Endothelial cell of umbilical vein (primary cell): ENCODE data around the gene BTBD8. TPM values are rescaled to one million over a fixed set of nuclear protein-coding genes. Genes with fewer than 3 reads are reported as not detected.

Experiments used
- BruUV-seq: library from RNA; stranded (reverse); fragments of 400-500 nt; replicated peaks from 2 replicates; lab custom pipeline; 2021; lab: Mats Ljungman, UMichigan
- CTCF ChIA-PET: fragments of 300-600, 350-600 bp; sonication (Branson Sonifier 250); formaldehyde crosslinking; loops from one replicate; lab custom pipeline; 2021; ENCODE audit warnings: antibody characterized with exemption, inconsistent platforms; lab: Charles Lee
- POLR2A ChIA-PET: fragments of 300-600, 350-600 bp; sonication (Branson Sonifier 250); formaldehyde crosslinking; loops from one replicate; lab custom pipeline; 2021; ENCODE audit warnings: antibody characterized with exemption, inconsistent platforms; lab: Charles Lee
- DNase-seq: peaks from one replicate; pipeline ENCODE4 v3.0.0-alpha.2; 2011; ENCODE audit warnings: low read depth, low spot score
- FAIRE-seq: peaks from 2 replicates; lab custom pipeline; 2011; peaks lifted over from hg19 to GRCh38; lab: Jason Lieb, UNC
- H2AFZ ChIP-seq: 2 replicates; pipeline ENCODE4 v1.6.0; 2012; ENCODE audit warnings: low read depth, low read length, control low read depth, inconsistent platforms
- H3K27ac ChIP-seq: 2 replicates; pipeline ENCODE4 v1.5.1; 2011; ENCODE audit warnings: low read depth, mild to moderate bottlenecking, control low read depth, low read length, moderate library complexity; ENCODE audit not compliant: insufficient read depth
- H3K27me3 ChIP-seq, 2 experiments: 2 replicates each; pipeline versions ENCODE4 v1.6.0 to v1.6.1; 2011; ENCODE audit warnings: low read length in 2 of 2, mixed read lengths in 1 of 2; ENCODE audit not compliant: control insufficient read depth in 2 of 2, insufficient read depth in 2 of 2
- H3K36me3 ChIP-seq, 2 experiments: 2 replicates in 1 of 2; 3 replicates in 1 of 2; pipeline ENCODE4 v1.5.1; 2011; ENCODE audit warnings: low read length in 2 of 2, mild to moderate bottlenecking in 1 of 2, moderate library complexity in 1 of 2; ENCODE audit not compliant: control insufficient read depth in 2 of 2, insufficient read depth in 2 of 2; ENCODE audit errors: extremely low read depth in 1 of 2
- H3K4me1 ChIP-seq: 3 replicates; pipeline ENCODE4 v1.5.1; 2011; ENCODE audit warnings: mild to moderate bottlenecking, low read length; ENCODE audit not compliant: control insufficient read depth, insufficient read depth; ENCODE audit errors: extremely low read depth
- H3K4me2 ChIP-seq: 2 replicates; pipeline ENCODE4 v1.6.1; 2011; ENCODE audit warnings: low read length, control low read depth, mixed read lengths; ENCODE audit not compliant: insufficient read depth
- H3K4me3 ChIP-seq, 3 experiments: fragments of 200-600 bp in 1 of 3; sonication (generic), shearing (Covaris generic) in 1 of 3; replicated peaks in 1 of 3; 2 replicates each; pipeline ENCODE4 v1.5.1; 2011 to 2016; ENCODE audit warnings: control low read depth in 3 of 3, low read length in 3 of 3, mild to moderate bottlenecking in 2 of 3, inconsistent platforms in 1 of 3, low read depth in 1 of 3, moderate library complexity in 1 of 3; ENCODE audit not compliant: insufficient read depth in 1 of 3
- H3K79me2 ChIP-seq: 2 replicates; pipeline ENCODE4 v1.6.0; 2012; ENCODE audit warnings: low read length, inconsistent platforms; ENCODE audit not compliant: control insufficient read depth, insufficient read depth
- H3K9ac ChIP-seq: replicated peaks from 2 replicates; pipeline ENCODE3; 2011; ENCODE audit warnings: low read length, control low read depth; ENCODE audit not compliant: insufficient read depth; ENCODE audit errors: extremely low read depth
- H3K9me1 ChIP-seq: replicated peaks from 3 replicates; pipeline ENCODE4 v1.6.0; 2011; ENCODE audit warnings: mild to moderate bottlenecking, low read length; ENCODE audit not compliant: control insufficient read depth, insufficient read depth; ENCODE audit errors: extremely low read depth
- H3K9me3 ChIP-seq: replicated peaks from 2 replicates; pipeline ENCODE4 v1.5.1; 2012; ENCODE audit warnings: low read length, inconsistent platforms; ENCODE audit not compliant: control insufficient read depth, insufficient read depth
- H4K20me1 ChIP-seq: replicated peaks from 2 replicates; pipeline ENCODE3; 2011; ENCODE audit warnings: mild to moderate bottlenecking, low read length; ENCODE audit not compliant: control insufficient read depth, insufficient read depth; ENCODE audit errors: extremely low read depth
- EZH2 ChIP-seq: IDR thresholded peaks from 2 replicates; pipeline ENCODE4 v1.6.1; 2012; ENCODE audit warnings: borderline replicate concordance, low read depth, mild to moderate bottlenecking, moderate library complexity, low read length, inconsistent platforms; ENCODE audit not compliant: severe bottlenecking
- FOS ChIP-seq: IDR thresholded peaks from 2 replicates; pipeline ENCODE4 v1.6.1; 2011; ENCODE audit warnings: mild to moderate bottlenecking, low read length, moderate library complexity, borderline replicate concordance; ENCODE audit not compliant: insufficient read depth
- GATA2 ChIP-seq: IDR thresholded peaks from 2 replicates; pipeline ENCODE4 v1.7.0; 2011; ENCODE audit warnings: low read depth, mild to moderate bottlenecking, moderate library complexity, mixed read lengths, low read length; ENCODE audit not compliant: insufficient read length, insufficient read depth
- JUN ChIP-seq: IDR thresholded peaks from 2 replicates; pipeline ENCODE4 v1.6.1; 2011; ENCODE audit warnings: borderline replicate concordance, low read depth; ENCODE audit not compliant: insufficient read length, insufficient read depth
- MYC ChIP-seq: IDR thresholded peaks from one replicate; pipeline ENCODE4 v1.6.1; 2011; ENCODE audit warnings: mild to moderate bottlenecking, low read depth, low read length
- POLR2A ChIP-seq: IDR thresholded peaks from 2 replicates; pipeline ENCODE4 v1.6.1; 2012; ENCODE audit warnings: low read depth, mild to moderate bottlenecking, control low read depth, low read length
- POLR2AphosphoS5 ChIP-seq: IDR thresholded peaks from 2 replicates; pipeline ENCODE4 v1.6.1; 2012; ENCODE audit warnings: low read depth, mild to moderate bottlenecking, control low read depth, low read length, moderate library complexity; ENCODE audit not compliant: insufficient read depth
- dilution Hi-C: fragments of 300-500 bp; cut with MboI; formaldehyde crosslinking; loops from one replicate; pipeline ENCODE4 v1.15.0; 2019; ENCODE audit warnings: low sequenced_read_pairs; ENCODE audit not compliant: extremely low pct_ligation_motif_present
- intact Hi-C: fragments of 100-400 bp; cut with micrococcal nuclease; formaldehyde crosslinking; loops from one replicate; pipeline ENCODE4 v1.10.0; 2022
- polyA plus RNA-seq, 4 experiments: library from polyadenylated mRNA; depleted of rRNA in 3 of 4; stranded (reverse) in 3 of 4; unstranded in 1 of 4; fragments of >200 nt; gene quantifications; 2 replicates each; pipeline versions ENCODE4 v1.2.1 to v1.2.3, GENCODE V29; 2011 to 2012; ENCODE audit warnings: missing spikeins in 1 of 4
- total RNA-seq: library from RNA; stranded (reverse); gene quantifications from 2 replicates; pipeline ENCODE4 v1.2.3, GENCODE V29; 2021
- TF ChIP-seq, protein P1 (sequence below): IDR thresholded peaks from 2 replicates; pipeline ENCODE4 v1.6.1; 2011; ENCODE audit not compliant: insufficient read depth, insufficient read length
- TF ChIP-seq, protein P2 (sequence below), 2 donors: IDR thresholded peaks; 1 replicate in 1 of 2; 2 replicates in 1 of 2; pipeline ENCODE4 v1.5.1; 2011; ENCODE audit warnings: low read length in 2 of 2, mild to moderate bottlenecking in 2 of 2, moderate library complexity in 2 of 2, control low read depth in 1 of 2, inconsistent platforms in 1 of 2, low read depth in 1 of 2; ENCODE audit not compliant: insufficient read depth in 1 of 2; ENCODE audit errors: extremely low read depth in 1 of 2

BTBD8 gene
- total and polyA plus RNA-seq, 2 donors (not counting 3 experiments of a cell fraction or from before 2014, with no cell fraction given) = 0.36 to 1.7 TPM

DNA sequence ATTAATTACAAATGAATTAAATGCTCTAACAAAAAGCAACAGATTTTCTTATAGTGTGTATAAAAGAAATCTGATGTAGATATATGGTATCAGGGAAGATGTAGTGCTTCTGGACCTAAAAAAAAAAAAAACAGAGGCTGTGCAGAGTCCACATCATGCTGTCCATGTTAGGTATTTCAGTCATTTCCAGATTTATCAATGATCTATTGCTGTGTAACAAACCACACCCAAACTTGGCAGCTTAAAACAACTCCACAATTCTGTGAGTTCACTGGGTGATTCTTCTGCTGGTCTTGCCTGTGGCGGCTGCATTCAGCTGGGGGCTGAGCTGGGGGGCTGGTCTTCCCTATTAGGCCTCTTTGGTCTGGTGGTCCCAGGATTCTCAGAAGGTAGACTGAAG lies 85.2 kb downstream of the BTBD8 start:
- Histone ChIP-seq H3K9ac (no peak overlapping the region), H3K27me3 (peaks cover 0 to 2% of the 10 kb centered on the region in 2 experiments), H3K4me2 (no peak overlapping the region), H4K20me1 (no peaks in the 10 kb centered on the region), H3K4me1 (no peaks in the 10 kb centered on the region), H3K4me3 (no peak overlapping the region), H3K27ac (no peak overlapping the region), H3K9me1 (no peaks in the 10 kb centered on the region), H3K9me3 (no peaks in the 10 kb centered on the region), H3K36me3 (no peaks in the 10 kb centered on the region), H3K79me2 (no peaks in the 10 kb centered on the region), H2AFZ (no peak overlapping the region)
- ChIA-PET CTCF (no interaction called here), POLR2A (no interaction called here)
- BruUV-seq = no TSS peak
- no peak for DNase-seq
- intact Hi-C loops (no loop called here), dilution Hi-C loops (no loop called here)
- TF ChIP-seq GATA2 (no peak), POLR2A (no peak), POLR2AphosphoS5 (no peak), FOS (no peak), JUN (no peak), MYC (no peak), EZH2 (no peak)
- TF ChIP-seq, protein P1, sequence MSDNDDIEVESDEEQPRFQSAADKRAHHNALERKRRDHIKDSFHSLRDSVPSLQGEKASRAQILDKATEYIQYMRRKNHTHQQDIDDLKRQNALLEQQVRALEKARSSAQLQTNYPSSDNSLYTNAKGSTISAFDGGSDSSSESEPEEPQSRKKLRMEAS = no peak
- TF ChIP-seq, protein P2, sequence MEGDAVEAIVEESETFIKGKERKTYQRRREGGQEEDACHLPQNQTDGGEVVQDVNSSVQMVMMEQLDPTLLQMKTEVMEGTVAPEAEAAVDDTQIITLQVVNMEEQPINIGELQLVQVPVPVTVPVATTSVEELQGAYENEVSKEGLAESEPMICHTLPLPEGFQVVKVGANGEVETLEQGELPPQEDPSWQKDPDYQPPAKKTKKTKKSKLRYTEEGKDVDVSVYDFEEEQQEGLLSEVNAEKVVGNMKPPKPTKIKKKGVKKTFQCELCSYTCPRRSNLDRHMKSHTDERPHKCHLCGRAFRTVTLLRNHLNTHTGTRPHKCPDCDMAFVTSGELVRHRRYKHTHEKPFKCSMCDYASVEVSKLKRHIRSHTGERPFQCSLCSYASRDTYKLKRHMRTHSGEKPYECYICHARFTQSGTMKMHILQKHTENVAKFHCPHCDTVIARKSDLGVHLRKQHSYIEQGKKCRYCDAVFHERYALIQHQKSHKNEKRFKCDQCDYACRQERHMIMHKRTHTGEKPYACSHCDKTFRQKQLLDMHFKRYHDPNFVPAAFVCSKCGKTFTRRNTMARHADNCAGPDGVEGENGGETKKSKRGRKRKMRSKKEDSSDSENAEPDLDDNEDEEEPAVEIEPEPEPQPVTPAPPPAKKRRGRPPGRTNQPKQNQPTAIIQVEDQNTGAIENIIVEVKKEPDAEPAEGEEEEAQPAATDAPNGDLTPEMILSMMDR (IDR thresholded peaks at IDR 0.05; ENCODE audit: extremely low read depth in 1 of 2, insufficient read depth in 1 of 2, low read depth in 1 of 2, low read length in 2 of 2) = no peak
- FAIRE-seq = no peak
